Measurements from ENCODE around the gene PI4K2B.
"Not testable (repeated sequence)": the region's sequence is repeated elsewhere in the genome, so short reads cannot be mapped to it uniquely, and the experiment has no call there.

PI4K2B gene

DNA sequence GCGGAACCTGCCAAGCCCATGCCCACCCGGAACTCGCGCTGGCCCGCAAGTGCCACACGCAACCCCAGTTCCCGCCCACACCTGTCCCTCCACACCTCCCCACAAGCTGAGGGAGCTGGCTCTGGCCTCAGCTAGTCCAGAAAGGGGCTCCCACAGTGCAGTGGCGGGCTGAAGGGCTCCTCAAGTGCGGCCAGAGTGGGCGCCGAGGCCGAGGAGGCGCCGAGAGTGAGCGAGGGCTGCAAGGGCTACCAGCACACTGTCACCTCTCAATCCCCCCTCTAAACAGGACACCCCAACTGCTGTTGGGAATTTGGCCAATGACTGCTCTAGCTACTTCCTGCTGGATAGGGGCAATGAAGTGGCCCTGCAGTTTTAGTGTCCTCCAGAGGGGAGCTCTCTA is 5.7 kb downstream of the PI4K2B start:
- not testable (repeated sequence) for DNase-seq (ENCODE audit: extremely low spot score, insufficient read length, low read depth); FAIRE-seq

DNA sequence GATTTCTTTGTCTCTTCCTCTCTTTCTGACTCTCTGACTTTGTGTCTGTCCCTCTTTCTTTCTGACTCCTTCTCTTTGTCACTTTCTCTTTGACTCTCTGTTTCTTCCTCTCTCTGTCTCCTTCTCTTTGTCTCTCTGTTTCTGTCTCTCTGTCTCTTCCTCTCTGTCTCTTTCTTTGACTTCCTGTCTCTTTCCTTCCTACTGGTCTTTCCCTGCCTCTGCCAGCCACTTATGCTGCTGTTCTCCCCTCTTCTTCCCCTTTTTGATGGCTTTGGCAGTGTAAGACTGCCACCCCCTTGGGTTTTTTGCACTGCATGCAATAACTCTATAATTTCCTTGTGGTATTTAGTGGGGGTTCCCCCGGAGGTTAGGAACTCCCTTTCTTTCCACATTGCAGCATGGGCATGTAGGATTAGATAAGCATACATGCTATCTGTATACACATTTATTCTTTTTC is 6.9 kb downstream of the PI4K2B start:
- peak; percentile 68 for FAIRE-seq
- not testable (repeated sequence) for DNase-seq (ENCODE audit: extremely low spot score, insufficient read length, low read depth)

DNA sequence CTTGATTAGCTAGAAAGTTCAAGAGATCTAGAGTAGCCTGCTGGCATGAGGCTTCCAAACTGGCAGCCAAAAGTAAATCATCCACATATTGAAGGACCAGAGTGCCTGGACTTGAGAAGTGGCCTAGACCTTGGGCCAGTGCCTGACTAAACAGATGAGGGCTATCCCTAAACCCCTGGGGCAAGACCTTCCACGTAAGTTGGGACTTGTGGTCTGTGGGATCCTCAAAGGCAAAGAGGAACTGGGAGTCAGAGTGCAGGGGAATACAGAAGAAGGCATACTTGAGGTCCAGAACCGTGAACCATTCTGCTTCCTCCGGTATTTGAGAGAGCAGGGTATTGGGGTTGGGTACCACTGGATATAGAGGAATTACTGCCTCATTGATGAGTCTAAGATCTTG is 8.4 kb downstream of the PI4K2B start:
- FAIRE-seq; DNase-seq (ENCODE audit: extremely low spot score, insufficient read length, low read depth): not testable (repeated sequence)

DNA sequence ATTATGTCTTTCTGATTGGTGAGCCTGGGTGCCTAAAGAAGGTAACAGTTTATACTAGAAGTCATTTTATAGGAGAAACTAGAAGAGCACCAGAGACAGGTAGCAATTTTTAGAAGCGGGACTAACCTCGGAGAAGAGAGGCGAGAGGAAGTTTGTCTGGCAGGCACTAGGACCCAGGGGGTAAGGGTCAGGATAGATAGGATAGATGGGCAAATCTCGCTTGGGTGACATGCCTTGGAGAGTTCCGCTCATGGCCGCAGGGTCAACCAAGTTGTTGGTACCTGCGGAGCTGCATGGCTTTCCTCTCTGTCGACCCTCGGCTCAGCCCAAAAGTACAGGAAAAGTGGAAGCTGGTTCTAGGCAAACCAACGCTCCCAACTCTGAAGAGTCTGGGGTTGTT is 11.3 kb downstream of the PI4K2B start:
- FAIRE-seq, result no peak
- DNase-seq (ENCODE audit: extremely low spot score, insufficient read length, low read depth), result no peak

DNA sequence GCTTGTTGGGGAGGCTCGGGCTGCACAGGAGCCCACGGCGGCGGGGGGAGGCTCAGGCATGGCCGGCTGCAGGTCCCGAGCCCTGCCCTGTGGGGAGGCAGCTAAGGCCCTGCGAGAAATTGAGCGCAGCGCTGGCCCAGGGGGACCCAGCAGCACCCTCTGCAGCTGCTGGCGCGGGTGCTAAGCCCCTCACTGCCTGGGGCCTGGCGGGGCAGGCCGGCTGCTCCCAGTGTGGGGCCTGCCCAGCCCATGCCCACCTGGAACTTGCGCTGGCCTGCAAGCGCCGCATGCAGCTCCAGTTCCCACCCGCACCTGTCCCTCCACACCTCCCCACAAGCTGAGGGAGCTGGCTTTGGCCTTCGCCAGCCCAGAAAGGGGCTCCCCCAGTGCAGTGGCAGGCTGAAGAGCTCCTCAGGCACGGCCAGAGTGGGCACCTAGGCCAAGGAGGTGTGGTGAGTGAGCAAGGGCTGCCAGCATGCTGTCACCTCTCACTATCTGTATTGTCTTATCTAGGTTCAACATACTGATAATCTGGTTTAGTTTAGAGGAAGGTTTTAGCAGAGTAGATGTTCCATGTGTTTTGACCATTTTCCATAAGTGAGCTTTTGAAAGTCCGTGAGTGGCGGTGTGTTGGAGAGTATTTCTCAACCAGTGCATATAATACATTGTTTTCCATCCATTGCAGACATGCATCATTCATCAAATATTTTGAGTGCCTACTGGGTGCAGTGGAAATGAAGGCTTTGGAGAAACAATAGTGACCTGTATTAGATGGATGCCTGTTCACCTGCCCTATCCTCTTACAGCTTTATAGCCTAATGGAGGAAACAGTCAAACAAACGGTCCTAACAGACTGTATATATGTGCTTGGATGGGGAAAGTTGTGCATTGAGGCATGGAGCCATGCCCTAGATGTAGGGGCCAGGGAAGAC is 13.1 kb downstream of the PI4K2B start:
- FAIRE-seq (no peak), DNase-seq (ENCODE audit: extremely low spot score, insufficient read length, low read depth) (no peak)

DNA sequence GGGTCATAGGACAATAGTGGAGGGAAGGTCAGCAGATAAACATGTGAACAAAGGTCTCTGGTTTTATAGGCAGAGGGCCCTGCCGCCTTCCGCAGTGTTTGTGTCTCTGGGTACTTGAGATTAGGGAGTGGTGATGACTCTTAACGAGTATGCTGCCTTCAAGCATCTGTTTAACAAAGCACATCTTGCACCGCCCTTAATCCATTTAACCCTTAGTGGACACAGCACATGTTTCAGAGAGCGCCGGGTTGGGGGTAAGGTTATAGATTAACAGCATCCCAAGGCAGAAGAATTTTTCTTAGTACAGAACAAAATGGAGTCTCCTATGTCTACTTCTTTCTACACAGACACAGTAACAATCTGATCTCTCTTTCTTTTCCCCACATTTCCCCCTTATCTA is 15.0 kb downstream of the PI4K2B start:
- not testable (repeated sequence) for FAIRE-seq; DNase-seq (ENCODE audit: extremely low spot score, insufficient read length, low read depth)

DNA sequence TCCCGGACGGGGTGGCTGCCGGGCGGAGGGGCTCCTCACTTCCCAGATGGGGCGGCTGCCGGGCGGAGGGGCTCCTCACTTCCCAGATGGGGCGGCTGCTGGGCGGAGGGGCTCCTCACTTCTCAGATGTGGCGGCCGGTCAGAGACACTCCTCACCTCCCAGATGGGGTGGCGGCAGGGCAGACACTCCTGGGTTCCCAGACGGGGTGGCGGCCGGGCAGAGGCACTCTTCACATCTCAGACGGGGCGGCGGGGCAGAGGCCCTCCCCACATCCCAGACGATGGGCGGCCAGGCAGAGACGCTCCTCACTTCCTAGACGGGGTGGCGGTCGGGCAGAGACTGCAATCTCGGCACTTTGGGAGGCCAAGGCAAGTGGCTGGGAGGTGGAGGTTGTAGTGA is 15.7 kb downstream of the PI4K2B start:
- DNase-seq (ENCODE audit: extremely low spot score, insufficient read length, low read depth); FAIRE-seq: not testable (repeated sequence)

DNA sequence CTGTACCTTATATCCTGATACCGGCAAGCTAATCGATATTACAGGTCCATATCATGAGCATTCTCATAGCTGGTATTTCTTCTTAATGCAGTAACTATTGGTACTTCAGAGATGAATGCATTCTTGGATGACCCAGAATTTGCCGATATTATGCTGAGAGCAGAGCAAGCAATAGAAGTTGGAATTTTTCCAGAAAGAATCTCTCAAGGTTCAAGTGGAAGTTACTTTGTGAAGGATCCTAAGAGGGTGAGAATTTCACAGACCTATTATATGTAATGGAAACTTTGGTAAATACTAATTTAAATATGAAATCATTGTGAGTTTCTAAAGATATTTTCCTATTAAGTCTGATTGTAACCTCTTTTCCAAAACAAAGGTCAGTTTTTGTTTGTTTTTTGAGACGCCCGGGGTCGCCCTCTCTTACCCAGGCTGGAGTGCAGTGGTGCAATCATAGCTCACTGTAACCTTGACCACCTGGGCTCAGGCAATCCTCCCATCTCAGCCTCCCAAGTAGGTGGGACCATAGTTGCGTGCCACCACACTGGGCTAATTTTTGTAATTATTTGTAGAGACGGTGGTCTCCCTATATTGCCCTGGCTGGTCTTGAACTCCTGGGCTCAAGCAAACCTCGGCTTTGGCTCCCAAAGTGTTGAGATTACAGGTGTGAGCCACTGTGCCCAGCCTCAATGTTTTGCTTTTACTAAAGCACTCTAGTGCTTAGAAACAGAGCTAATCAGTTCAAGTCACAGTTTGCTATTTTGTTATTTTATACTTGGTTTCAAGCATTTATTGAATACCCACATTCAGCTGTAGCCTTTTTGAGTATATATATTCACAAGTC is 18.6 kb downstream of the PI4K2B start:
- DNase-seq (ENCODE audit: extremely low spot score, insufficient read length, low read depth) (no peak), FAIRE-seq (no peak)

DNA sequence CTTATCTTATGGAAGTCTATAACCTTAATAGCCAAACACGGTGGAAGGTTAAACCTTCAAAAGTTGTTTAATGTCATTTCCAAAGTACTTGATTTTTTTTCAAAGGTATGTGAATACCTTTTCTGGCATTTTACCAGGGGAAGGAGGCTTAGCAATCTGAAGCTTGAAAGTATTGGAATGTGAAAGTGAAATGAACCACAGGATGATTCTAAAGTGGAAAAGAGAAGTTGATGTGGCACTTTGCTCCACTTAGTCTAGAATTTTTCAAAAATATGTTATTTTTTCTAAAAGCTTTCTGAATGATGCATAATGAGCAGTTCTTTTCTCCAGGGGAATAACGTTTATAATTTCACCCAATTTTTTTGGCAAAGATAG is 19.2 kb downstream of the PI4K2B start:
- FAIRE-seq, result peak; percentile 63

DNA sequence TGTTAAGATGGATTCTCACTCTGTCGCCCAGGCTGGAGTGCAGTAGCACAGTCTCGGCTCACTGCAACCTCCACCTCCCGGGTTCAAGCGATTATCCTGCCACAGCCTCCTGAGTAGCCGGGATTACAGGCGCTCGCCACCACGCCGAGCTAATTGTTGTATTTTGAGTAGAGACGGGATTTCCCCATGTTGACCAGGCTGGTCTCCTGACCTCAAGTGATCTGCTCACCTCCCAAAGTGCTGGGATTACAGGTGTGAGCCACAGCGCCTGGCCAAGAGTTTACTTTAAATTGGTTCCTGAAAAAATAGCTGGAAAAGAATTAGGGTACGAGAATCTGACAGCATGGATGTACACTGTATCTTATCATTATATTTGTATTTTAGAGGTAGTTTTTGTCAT is 20.0 kb downstream of the PI4K2B start:
- not testable (repeated sequence) for DNase-seq (ENCODE audit: extremely low spot score, insufficient read length, low read depth); FAIRE-seq

More for the DNA sequence above, 19.2 kb downstream of the PI4K2B start:
- no peak for DNase-seq (ENCODE audit: extremely low spot score, insufficient read length, low read depth)

DNA sequence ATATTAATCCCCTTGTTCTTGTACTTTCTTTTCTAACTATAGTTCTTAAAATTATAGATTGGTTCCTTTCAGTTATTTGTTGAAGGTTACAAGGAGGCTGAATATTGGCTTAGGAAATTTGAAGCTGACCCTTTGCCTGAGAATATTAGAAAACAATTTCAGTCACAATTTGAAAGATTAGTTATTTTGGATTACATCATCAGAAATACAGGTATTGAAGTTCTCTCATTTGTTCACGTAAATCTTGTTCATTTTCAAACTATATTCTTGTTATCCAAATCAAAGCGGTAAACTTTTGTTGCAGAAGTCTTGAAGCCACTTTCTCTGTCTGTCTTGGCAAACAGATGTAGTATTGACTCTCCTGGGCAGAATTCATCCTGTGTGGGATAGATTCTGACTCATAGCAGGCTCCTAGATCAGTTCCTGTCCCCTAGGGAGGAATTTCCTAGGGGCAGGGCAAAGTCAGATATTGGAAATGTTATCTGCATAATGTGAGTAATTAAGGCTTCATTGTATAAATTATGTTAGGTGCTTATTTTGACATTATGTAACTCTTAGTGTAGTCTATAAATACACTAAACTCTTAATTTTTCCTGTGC is 25.2 kb downstream of the PI4K2B start:
- no peak for DNase-seq (ENCODE audit: extremely low spot score, insufficient read length, low read depth)
- no peak for FAIRE-seq

DNA sequence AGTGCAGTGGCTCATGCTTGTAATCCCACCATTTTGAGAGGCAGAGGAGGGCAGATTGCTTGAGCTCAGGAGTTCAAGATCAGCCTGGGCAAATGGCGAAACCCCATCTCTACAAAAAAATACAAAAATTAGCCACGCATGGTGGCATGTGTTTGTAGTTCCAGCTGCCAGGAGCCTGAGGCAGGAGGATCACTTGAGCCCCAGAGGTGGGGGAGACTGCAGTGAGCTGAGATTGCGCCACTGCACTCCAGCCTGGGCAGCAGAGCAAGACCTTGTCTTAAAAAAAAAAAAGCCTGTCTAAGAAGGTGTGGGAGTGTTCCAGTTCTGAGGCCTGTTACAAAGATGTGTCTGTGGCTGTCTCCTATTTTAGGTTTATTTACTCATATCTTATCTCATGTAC is 38.0 kb downstream of the PI4K2B start:
- no peak for FAIRE-seq
- DNase-seq (ENCODE audit: extremely low spot score, insufficient read length, low read depth), result no peak

DNA sequence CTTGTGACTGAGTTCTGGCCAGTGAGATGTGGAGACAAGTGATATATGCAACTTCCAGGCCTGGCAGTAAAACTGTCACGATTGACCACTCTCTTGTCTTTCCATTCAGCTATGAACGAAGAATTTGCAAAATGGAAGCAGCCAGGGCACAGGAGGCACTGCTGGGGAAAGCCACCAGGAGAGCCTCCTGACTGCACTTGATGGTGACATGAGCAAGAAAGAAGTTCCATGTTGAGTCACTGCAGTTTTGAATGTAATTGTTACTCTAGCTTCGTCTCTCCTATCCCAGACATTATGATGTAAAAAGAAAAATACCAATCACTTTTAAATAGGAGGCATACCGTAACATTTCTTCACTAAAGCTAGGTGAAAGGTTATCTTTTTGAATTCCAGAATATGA is 46.4 kb downstream of the PI4K2B start:
- FAIRE-seq (no peak), DNase-seq (ENCODE audit: extremely low spot score, insufficient read length, low read depth) (no peak)

DNA sequence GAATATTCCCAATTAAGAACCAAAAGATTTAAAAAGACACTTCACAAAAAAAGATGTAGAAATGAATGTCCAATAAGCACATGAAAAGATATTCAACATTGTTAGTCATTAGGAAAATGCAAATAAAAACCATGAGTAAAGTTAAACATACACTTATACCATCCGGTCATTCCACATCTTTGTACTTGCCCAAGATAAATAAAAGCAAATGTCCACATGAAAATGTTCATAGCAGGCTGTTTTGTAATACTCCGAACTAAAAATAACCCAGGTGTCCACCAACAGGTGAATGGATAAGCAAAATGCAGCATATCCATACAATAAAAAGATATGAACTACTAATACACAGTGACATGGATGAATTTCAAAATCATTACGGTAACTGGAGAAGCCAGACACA is 50.1 kb downstream of the PI4K2B start:
- FAIRE-seq (no peak), DNase-seq (ENCODE audit: extremely low spot score, insufficient read length, low read depth) (no peak)

DNA sequence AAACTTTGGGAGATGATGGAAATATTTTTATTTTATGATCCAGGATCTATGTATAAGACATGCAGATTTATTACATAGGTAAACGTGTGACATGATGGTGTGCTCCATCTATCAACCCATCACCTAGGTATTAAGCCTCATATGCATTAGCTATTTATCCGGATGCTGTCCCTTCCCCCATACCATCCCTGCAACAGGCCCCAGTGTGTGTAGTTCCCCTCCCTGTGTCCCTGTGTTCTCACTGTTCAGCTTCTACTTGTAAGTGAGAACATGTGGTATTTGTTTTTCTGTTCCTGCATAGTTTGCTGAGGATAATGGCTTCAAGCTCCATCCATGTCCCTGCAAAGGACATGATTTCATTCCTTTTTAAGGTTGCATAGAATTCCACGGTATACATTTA is 50.6 kb downstream of the PI4K2B start:
- FAIRE-seq, result no peak
- no peak for DNase-seq (ENCODE audit: extremely low spot score, insufficient read length, low read depth)

DNA sequence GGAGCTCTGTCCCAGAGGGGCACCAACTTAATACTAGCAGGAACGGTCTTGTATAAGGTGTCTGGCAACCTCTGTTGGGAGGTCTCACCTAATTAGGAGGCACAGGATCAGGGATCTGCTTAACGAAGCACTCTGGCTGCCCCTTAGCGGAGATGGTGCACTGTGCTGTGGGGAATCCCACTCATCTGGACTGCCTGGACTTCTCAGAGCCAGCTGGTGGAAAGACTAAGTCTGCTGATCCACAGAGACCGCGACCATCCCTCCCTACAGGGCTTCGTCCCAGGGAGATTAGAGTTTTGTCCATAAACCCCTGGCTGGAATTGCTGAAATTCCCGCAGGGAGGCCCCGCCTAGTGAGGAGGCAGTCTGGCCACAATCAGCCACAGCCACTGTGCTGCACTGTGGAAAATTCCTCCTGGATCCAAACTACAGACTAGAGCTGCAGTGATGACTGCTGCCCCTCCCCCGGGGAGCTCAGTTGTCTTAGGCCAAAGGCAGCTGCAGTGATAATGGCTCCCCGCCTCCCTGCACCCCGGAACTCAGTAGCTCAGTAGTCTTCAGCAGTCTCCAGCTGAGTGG is 56.7 kb downstream of the PI4K2B start:
- no peak for DNase-seq (ENCODE audit: extremely low spot score, insufficient read length, low read depth)

DNA sequence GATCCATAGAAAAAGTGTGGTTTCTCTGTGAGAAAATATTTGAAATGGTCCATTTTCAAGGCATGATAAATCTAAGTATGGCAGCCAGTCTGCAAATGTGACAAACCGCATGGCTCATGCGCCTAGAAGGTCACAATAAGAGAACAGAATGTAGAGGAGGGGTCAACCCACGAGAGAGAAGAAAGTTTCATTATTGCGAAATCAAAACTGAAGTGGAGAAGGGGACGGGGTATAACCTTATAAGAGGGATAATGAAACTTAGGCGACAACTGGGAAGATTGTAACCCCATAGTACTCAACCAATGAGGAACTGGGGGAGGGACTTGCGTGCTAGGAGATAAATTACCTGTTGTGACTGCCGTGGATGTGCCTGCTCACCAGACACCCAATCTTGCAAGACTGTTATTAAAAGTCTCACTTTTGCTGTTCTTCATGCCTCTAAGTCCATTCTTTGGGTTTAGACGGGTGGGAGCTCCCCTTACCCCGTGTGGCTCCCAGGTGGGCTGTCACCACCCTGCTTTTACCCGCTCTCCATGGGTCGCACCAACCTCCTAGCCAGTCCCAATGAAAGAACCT is 57.4 kb downstream of the PI4K2B start:
- FAIRE-seq, result no peak
- DNase-seq (ENCODE audit: extremely low spot score, insufficient read length, low read depth), result no peak

More for the DNA sequence above, 56.7 kb downstream of the PI4K2B start:
- FAIRE-seq, result no peak

DNA sequence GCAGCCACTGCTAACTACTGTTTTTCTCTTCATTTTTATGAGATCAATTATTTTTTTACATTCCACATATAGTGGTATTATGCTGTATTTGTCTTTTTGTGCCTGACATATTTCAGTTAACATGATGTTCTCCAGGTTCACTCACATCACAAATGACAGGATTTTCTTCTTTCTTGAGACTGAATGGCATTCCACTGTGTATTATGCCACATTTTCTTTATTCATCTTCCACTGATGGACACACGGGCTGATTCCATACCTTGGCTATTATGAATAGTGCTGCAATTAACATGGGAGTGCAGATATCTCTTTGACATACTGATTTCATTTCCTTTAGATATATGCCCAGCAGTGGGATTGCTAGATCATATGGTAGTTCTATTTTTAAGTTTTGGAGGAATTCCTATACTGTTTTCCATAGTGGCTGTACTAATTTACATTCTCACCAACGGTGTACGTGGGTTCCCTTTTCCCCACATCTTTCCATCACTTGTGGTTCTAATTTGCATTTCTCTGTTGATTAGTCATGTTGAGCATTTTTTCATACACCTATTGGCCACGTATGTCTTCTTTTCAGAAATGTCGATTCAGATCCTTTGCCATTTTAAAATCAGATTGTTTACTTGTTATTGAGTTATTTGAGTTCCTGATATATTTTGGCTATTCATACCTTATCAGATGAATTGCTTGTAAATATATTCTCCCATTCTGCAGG is 63.9 kb downstream of the PI4K2B start:
- DNase-seq (ENCODE audit: extremely low spot score, insufficient read length, low read depth) (no peak), FAIRE-seq (no peak)

All from GM18507 (cell line).